SK-N-SH (cell line): ENCODE data around the gene CDH4. TPM values are rescaled to one million over a fixed set of nuclear protein-coding genes. Genes with fewer than 3 reads are reported as not detected.
"Not testable (repeated sequence)": the region's sequence is repeated elsewhere in the genome, so short reads cannot be mapped to it uniquely, and the experiment has no call there.

Experiments used
- CTCF ChIA-PET: fragments of 300-600, 350-600 bp; formaldehyde crosslinking; extraction: SDS; loops from one replicate; lab custom pipeline; 2021; lab: Yijun Ruan, JAX
- POLR2A ChIA-PET: fragments of 350-600 bp; sonication (Branson Sonifier 250); formaldehyde crosslinking; extraction: SDS; loops from one replicate; lab custom pipeline; 2020; ENCODE audit warnings: antibody characterized with exemption, inconsistent platforms; lab: Yijun Ruan, JAX
- DNase-seq: peaks from one replicate; pipeline ENCODE4 v3.0.0; 2012
- H2AFZ ChIP-seq: fragments of 200-600 bp; sonication (generic); 2 replicates; pipeline ENCODE4 v1.8.1; 2016; ENCODE audit warnings: antibody characterized with exemption, mild to moderate bottlenecking, low read depth
- H3F3A ChIP-seq: fragments of 200-600 bp; sonication (generic); replicated peaks from 2 replicates; pipeline ENCODE3; 2016; ENCODE audit warnings: antibody characterized with exemption, mild to moderate bottlenecking; ENCODE audit not compliant: insufficient read depth
- H3K27ac ChIP-seq, 2 experiments: fragments of 200-500 bp in 1 of 2; fragments of 200-600 bp in 1 of 2; sonication (Bioruptor generic) in 1 of 2; sonication (generic), shearing (Covaris generic) in 1 of 2; 2 replicates each; pipeline versions ENCODE4 v1.5.1 to v1.6.1; 2014 to 2016; ENCODE audit warnings: low read depth in 2 of 2, inconsistent platforms in 1 of 2, low read length in 1 of 2, mild to moderate bottlenecking in 1 of 2, mixed read lengths in 1 of 2
- H3K27me3 ChIP-seq: fragments of 200-600 bp; sonication (generic), shearing (Covaris generic); 2 replicates; pipeline ENCODE4 v1.6.1; 2016; ENCODE audit warnings: mixed run types; ENCODE audit not compliant: insufficient read depth
- H3K36me3 ChIP-seq, 2 experiments: fragments of 200-500 bp in 1 of 2; fragments of 200-600 bp in 1 of 2; sonication (Bioruptor generic) in 1 of 2; sonication (generic) in 1 of 2; replicated peaks in 1 of 2; 2 replicates each; pipeline versions ENCODE3 to v1.5.1; 2014 to 2016; ENCODE audit warnings: low read length in 1 of 2, mild to moderate bottlenecking in 1 of 2; ENCODE audit not compliant: insufficient read depth in 2 of 2, control insufficient read depth in 1 of 2
- H3K4me1 ChIP-seq, 2 experiments: fragments of 200-500 bp in 1 of 2; fragments of 200-600 bp in 1 of 2; sonication (Bioruptor generic) in 1 of 2; sonication (generic), shearing (Covaris generic) in 1 of 2; 2 replicates each; pipeline versions ENCODE4 v1.5.1 to v1.6.1; 2014 to 2016; ENCODE audit warnings: low read depth in 1 of 2, low read length in 1 of 2, mixed run types in 1 of 2; ENCODE audit not compliant: insufficient read depth in 2 of 2, control insufficient read depth in 1 of 2
- H3K4me2 ChIP-seq: fragments of 200-600 bp; sonication (generic), shearing (Covaris generic); 2 replicates; pipeline ENCODE4 v1.6.1; 2017; ENCODE audit warnings: mixed run types
- H3K4me3 ChIP-seq, 2 experiments: fragments of 200-500 bp in 1 of 2; fragments of 200-600 bp in 1 of 2; sonication (Bioruptor generic) in 1 of 2; sonication (generic), shearing (Covaris generic) in 1 of 2; 2 replicates each; pipeline versions ENCODE4 v1.5.1 to v1.8.1; 2014 to 2016; ENCODE audit warnings: low read depth in 2 of 2, inconsistent platforms in 1 of 2, low read length in 1 of 2, mild to moderate bottlenecking in 1 of 2, mixed read lengths in 1 of 2, moderate library complexity in 1 of 2
- H3K79me2 ChIP-seq: fragments of 200-600 bp; sonication (generic); 2 replicates; pipeline ENCODE4 v1.8.1; 2017; ENCODE audit warnings: mild to moderate bottlenecking; ENCODE audit not compliant: insufficient read depth
- H3K9ac ChIP-seq: fragments of 200-600 bp; sonication (generic); 2 replicates; pipeline ENCODE4 v1.6.1; 2017; ENCODE audit warnings: mixed run types
- H3K9me2 ChIP-seq: fragments of 200-600 bp; sonication (generic); 2 replicates; pipeline ENCODE4 v1.6.1; 2017; ENCODE audit warnings: mixed run types
- H3K9me3 ChIP-seq: fragments of 200-600 bp; sonication (generic); 2 replicates; pipeline ENCODE4 v1.6.1; 2017; ENCODE audit warnings: mixed run types, mild to moderate bottlenecking, moderate library complexity
- H4K20me1 ChIP-seq: fragments of 200-600 bp; sonication (generic); 2 replicates; pipeline ENCODE4 v1.6.1; 2017; ENCODE audit warnings: mild to moderate bottlenecking, mixed run types; ENCODE audit not compliant: insufficient read depth
- JUND ChIP-seq: IDR thresholded peaks from 2 replicates; pipeline ENCODE4 v1.4.0; 2012
- MEF2A ChIP-seq: IDR thresholded peaks from 2 replicates; pipeline ENCODE4 v1.4.0; 2012; ENCODE audit warnings: low read depth, borderline replicate concordance
- MXI1 ChIP-seq: IDR thresholded peaks from 2 replicates; pipeline ENCODE4 v1.6.1; 2012; ENCODE audit warnings: mild to moderate bottlenecking, low read depth, low read length, improper control_type of control experiment
- REST ChIP-seq: IDR thresholded peaks from 2 replicates; pipeline ENCODE4 v1.6.1; 2012; ENCODE audit warnings: mild to moderate bottlenecking, low read depth, low read length, moderate library complexity
- SMC3 ChIP-seq: IDR thresholded peaks from 2 replicates; pipeline ENCODE4 v1.6.1; 2012; ENCODE audit warnings: low read depth, low read length, improper control_type of control experiment
- ZBTB33 ChIP-seq: IDR thresholded peaks from 2 replicates; pipeline ENCODE4 v1.4.0; 2012; ENCODE audit warnings: low read depth, borderline replicate concordance
- WGBS: methylation state at CpG from one replicate; pipeline ENCODE4 v1.1.6; 2017; ENCODE audit warnings: low lambda C conversion rate; 5-methylcytosine and 5-hydroxymethylcytosine counted together
- polyA plus RNA-seq, 3 experiments: library from polyadenylated mRNA; depleted of rRNA; stranded (reverse); fragments of >200 nt; gene quantifications; 2 replicates each; pipeline ENCODE4 v1.2.3, GENCODE V29; 2012

The CDH4 gene
- polyA plus RNA-seq, 1 of the 3 experiments (the other 2 are of a cell fraction), result not detected

DNA sequence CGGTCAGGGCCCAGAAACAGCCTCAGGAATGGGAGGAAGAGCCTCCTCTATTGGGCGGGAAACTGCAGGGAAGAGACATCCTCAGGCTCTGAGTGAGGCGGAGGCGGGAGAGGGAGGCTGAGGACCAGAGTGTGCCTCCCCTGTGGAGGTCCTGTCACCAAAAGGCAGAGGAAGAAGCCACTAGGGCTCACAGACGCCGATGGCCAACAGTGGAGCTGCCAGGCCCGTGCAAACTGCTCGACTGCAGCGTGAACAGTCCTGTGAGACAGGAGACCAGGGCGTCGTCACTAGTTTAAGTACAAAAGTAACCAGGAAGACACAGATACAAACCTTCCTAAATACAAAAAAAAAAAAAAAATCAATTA is 730.9 kb downstream of the CDH4 start (continued):
- TF ChIP-seq REST, result no peak
- no peak for TF ChIP-seq JUND
- TF ChIP-seq MXI1, result no peak
- no peak for TF ChIP-seq SMC3

- Histone ChIP-seq H3K27ac (no peak overlapping the region), H3K9ac (no peak overlapping the region), H3F3A (no peaks in the 10 kb centered on the region), H3K4me2 (no peak overlapping the region), H3K9me2 (no peaks in the 10 kb centered on the region), H3K9me3 (no peaks in the 10 kb centered on the region), H3K79me2 (no peaks in the 10 kb centered on the region), H4K20me1 (no peaks in the 10 kb centered on the region), H3K4me1 (no peaks in the 10 kb centered on the region; a peak in 1 of 4 replicates), H3K36me3 (peaks cover 0 to 29% of the 10 kb centered on the region in 2 experiments), H3K4me3 (no peak overlapping the region), H2AFZ (no peak overlapping the region), H3K27me3 (no peaks in the 10 kb centered on the region)
- POLR2A ChIA-PET, result no interaction called here
- TF ChIP-seq ZBTB33 (no peak), MEF2A (no peak)
- WGBS, result 90% methylated on average over 16 of the region's 17 CpGs
- CTCF ChIA-PET, result interaction anchor here (0.6 kb wide), 1 partner anchor 66 kb away, joined by 3 read pairs; no protein-coding TSS in a partner anchor
- no peak for DNase-seq
Measured at GRCh38 chr20:61983965-61984364, 731.9 kb downstream of the CDH4 start.

DNA sequence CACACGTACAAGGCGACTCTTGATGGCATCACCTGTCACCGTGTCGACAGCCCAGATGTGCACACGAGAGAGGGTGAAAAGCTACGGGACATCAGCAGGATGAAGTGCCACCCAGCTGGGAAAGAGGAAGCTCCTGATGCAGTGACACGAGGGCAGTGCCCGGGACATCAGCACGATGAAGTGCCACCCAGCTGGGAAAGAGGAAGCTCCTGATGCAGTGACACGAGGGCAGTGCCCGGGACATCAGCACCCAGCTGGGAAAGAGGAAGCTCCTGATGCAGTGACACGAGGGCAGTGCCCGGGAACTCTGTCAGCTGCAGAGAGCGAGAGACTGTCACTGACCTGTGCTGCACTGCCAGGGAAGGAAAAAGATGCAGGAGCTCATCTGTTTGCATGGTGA is 732.4 kb downstream of the CDH4 start:
- H3K27me3 ChIP-seq, H3K79me2 ChIP-seq, H3K27ac ChIP-seq, H3K4me3 ChIP-seq, H3K9me3 ChIP-seq, H3K9me2 ChIP-seq, H3K4me2 ChIP-seq, DNase-seq, H3K9ac ChIP-seq, H2AFZ ChIP-seq, H3K4me1 ChIP-seq, POLR2A ChIA-PET, H4K20me1 ChIP-seq, H3F3A ChIP-seq: not testable (repeated sequence)
- H3K36me3 ChIP-seq, result peaks cover 0 to 29% of the 10 kb centered on the region in 2 experiments
- CTCF ChIA-PET, result interaction anchor here (1.4 kb wide), 1 partner anchor 26 kb away, joined by 4 read pairs; no protein-coding TSS in a partner anchor
- WGBS, result 90% methylated on average over 13 of the region's 14 CpGs
